Measurements from ENCODE around the gene LEMD2.

DNA sequence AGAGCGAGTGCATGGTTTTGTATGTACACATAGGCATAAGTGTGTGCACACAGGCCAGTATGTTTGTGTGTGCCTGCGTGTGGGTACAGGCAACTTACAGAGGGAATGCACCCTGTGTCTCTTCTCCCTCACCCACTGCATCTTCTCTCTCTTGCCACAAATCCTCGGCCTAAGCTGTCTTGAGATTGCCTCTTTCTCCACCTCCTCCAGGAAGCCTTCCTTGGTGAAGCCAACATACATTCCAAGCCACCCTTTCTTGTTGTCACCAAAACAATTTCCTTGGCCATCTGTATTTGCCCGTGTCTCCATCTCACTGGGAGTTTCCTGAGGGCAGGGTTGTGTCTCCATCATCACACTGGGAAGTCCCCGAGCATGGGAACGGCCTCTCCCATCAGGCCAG is 44.7 kb upstream of the LEMD2 start:
- TF ChIP-seq, protein P1, sequence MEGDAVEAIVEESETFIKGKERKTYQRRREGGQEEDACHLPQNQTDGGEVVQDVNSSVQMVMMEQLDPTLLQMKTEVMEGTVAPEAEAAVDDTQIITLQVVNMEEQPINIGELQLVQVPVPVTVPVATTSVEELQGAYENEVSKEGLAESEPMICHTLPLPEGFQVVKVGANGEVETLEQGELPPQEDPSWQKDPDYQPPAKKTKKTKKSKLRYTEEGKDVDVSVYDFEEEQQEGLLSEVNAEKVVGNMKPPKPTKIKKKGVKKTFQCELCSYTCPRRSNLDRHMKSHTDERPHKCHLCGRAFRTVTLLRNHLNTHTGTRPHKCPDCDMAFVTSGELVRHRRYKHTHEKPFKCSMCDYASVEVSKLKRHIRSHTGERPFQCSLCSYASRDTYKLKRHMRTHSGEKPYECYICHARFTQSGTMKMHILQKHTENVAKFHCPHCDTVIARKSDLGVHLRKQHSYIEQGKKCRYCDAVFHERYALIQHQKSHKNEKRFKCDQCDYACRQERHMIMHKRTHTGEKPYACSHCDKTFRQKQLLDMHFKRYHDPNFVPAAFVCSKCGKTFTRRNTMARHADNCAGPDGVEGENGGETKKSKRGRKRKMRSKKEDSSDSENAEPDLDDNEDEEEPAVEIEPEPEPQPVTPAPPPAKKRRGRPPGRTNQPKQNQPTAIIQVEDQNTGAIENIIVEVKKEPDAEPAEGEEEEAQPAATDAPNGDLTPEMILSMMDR (IDR thresholded peaks at IDR 0.05) = no peak
- no peak for TF ChIP-seq POLR2A (IDR thresholded peaks at IDR 0.05)
- TF ChIP-seq POLR2AphosphoS5 (IDR thresholded peaks at IDR 0.05) = no peak
